Neural crest cell (in vitro differentiated cells): Measurements from ENCODE around the gene ATF6B. TPM values are rescaled to one million over a fixed set of nuclear protein-coding genes. Genes with fewer than 3 reads are reported as not detected.
A peak's percentile ranks its signal among the peaks of the same experiment; 100 is the strongest.
"Not testable (repeated sequence)": the region's sequence is repeated elsewhere in the genome, so short reads cannot be mapped to it uniquely, and the experiment has no call there.

Experiments
- DNase-seq: peaks from one replicate; pipeline ENCODE4 v3.0.0; 2021; ENCODE audit warnings: low read depth, mixed read lengths, low spot score
- H3K27ac Mint-ChIP-seq: one replicate; pipeline ENCODE4 v1.8.0; 2021; ENCODE audit warnings: mild to moderate bottlenecking, mixed read lengths; ENCODE audit not compliant: unreplicated experiment
- H3K27me3 Mint-ChIP-seq: 2 replicates; pipeline ENCODE4 v1.8.0; 2021; ENCODE audit warnings: low read depth, mild to moderate bottlenecking, mixed read lengths
- H3K36me3 Mint-ChIP-seq: 2 replicates; pipeline ENCODE4 v1.8.0; 2021; ENCODE audit warnings: low read depth, mild to moderate bottlenecking, mixed read lengths
- H3K4me1 Mint-ChIP-seq: 2 replicates; pipeline ENCODE4 v1.8.0; 2021; ENCODE audit warnings: mixed read lengths
- H3K4me3 Mint-ChIP-seq: one replicate; pipeline ENCODE4 v1.8.0; 2021; ENCODE audit warnings: mild to moderate bottlenecking, mixed read lengths
- H3K9me3 Mint-ChIP-seq: 2 replicates; pipeline ENCODE4 v1.8.0; 2021; ENCODE audit warnings: mixed read lengths
- microRNA-seq: library from miRNA; unstranded; fragments of <30 nt; microRNA quantifications from one replicate; pipeline ENCODE4, GENCODE V29; 2020
- total RNA-seq: library from RNA; stranded (reverse); gene quantifications from 2 replicates; pipeline ENCODE4 v1.2.1, GENCODE V29; 2021
- TF ChIP-seq, protein P1 (sequence below): fragments of 200-600 bp; sonication (generic); conservative IDR thresholded peaks from 2 replicates; pipeline ENCODE4 v1.5.0; 2021; ENCODE audit warnings: antibody characterized with exemption, mild to moderate bottlenecking

The ATF6B gene
- total RNA-seq, 1 donor from 2014 or later, result 83.6 TPM

DNA sequence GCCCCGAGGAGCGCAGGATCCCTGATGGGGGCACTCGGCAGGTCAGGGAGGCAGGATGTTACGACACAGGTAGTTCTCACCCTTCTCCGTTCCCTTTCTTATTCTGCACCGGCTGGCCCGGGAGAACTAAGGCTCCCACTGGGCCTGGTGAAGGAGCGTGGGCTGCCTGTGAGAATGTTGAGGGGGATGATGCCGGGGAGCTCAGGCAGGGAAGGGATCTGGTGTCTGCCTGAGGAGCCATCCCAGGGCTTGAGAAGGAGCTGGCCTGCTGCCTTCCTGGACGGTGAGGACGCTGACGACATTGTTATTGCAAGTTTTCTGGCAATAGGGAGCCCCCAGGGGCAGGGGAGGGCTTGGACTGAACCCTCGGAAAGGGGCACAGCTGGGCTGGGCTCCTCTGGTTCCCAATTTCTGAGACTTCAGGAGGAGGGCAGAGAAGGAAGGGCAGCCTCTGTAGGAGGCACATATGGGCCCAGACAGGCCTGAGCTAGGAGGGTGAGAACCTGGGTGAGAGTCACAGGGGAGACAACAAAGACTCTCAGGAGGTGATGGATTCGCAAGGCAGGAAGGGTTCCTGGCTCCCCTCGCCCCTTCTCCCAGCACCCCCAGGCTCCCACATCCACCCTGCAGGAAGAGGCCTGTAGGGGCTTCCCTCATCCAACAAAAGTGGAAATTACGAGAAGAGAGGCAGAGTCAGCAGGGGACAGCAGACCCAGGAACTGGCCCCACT, 57.1 kb downstream of the ATF6B start:
- H3K27me3 Mint-ChIP-seq, result no peaks in the 10 kb centered on the region
- no peaks in the 10 kb centered on the region for H3K36me3 Mint-ChIP-seq
- DNase-seq, result no peak
- H3K4me1 Mint-ChIP-seq, result peaks cover 9% of the 10 kb centered on the region
- no peak overlapping the region for H3K4me3 Mint-ChIP-seq
- peak overlapping the region; percentile 21 for H3K27ac Mint-ChIP-seq
- H3K9me3 Mint-ChIP-seq, result no peaks in the 10 kb centered on the region
- TF ChIP-seq, protein P1, sequence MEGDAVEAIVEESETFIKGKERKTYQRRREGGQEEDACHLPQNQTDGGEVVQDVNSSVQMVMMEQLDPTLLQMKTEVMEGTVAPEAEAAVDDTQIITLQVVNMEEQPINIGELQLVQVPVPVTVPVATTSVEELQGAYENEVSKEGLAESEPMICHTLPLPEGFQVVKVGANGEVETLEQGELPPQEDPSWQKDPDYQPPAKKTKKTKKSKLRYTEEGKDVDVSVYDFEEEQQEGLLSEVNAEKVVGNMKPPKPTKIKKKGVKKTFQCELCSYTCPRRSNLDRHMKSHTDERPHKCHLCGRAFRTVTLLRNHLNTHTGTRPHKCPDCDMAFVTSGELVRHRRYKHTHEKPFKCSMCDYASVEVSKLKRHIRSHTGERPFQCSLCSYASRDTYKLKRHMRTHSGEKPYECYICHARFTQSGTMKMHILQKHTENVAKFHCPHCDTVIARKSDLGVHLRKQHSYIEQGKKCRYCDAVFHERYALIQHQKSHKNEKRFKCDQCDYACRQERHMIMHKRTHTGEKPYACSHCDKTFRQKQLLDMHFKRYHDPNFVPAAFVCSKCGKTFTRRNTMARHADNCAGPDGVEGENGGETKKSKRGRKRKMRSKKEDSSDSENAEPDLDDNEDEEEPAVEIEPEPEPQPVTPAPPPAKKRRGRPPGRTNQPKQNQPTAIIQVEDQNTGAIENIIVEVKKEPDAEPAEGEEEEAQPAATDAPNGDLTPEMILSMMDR, result no peak

DNA sequence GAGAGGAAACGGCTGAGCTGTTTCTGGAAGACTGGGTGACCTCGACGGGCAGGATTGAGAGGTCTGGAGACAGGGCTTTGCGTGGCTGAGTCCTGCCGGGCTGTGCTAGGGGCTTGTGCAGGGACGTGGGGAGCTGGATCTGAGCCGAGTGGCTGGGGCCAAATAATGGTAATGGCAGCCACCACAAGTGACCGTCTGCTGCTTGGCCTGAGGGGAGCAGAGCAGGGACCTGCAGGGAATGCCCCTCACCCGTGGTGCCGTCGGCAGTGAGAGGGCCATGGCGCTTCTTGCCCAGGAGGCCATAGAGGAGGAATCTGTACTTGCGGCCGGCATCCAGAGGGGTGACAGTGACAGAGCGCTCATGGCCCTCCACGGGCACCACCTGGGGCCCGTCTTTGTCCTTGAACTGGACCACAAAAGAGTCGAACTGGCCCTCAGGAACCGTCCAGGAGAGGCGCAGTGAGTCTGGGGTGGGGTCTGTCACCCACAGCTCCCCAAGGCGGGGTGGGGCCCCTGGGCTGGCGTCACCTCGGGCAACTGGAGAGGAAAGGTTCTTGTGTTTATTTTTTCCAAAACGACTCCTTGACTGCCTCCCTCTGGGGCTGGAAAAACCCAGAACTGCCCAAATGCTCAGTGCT, 58.0 kb downstream of the ATF6B start:
- H3K9me3 Mint-ChIP-seq, result no peaks in the 10 kb centered on the region

DNA sequence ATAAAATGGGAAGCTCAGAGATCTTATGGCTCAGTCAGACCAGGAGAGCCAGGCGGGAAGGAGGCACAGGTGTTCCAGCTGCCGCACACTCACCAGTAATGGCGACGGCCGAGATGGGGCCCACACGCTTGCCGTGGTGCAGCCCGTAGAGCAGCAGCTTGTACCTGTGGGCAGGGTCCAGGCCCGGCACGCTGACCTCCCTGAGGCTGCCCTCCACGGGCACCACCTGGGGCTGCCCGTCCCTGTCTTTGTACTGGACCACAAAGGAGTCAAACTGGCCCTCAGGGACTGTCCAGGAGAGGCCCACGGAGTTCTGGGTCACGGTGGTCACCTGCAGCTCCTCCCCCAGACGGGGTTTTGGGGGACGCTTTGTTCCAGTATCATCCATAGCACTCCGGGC, 58.6 kb downstream of the ATF6B start:
- TF ChIP-seq, protein P1, result no peak
- peaks cover 9% of the 10 kb centered on the region for H3K4me1 Mint-ChIP-seq
- no peak overlapping the region for H3K27ac Mint-ChIP-seq
- no peak for DNase-seq
- no peaks in the 10 kb centered on the region for H3K27me3 Mint-ChIP-seq
- no peaks in the 10 kb centered on the region for H3K36me3 Mint-ChIP-seq
- H3K9me3 Mint-ChIP-seq, result no peaks in the 10 kb centered on the region
- H3K4me3 Mint-ChIP-seq, result no peak overlapping the region

More for the DNA sequence above, 58.0 kb downstream of the ATF6B start:
- Mint-ChIP-seq H3K36me3 (no peaks in the 10 kb centered on the region), H3K4me1 (peaks cover 9% of the 10 kb centered on the region), H3K27me3 (no peaks in the 10 kb centered on the region), H3K27ac (no peak overlapping the region), H3K4me3 (no peak overlapping the region)
- DNase-seq, result no peak
- TF ChIP-seq, protein P1, result no peak

DNA sequence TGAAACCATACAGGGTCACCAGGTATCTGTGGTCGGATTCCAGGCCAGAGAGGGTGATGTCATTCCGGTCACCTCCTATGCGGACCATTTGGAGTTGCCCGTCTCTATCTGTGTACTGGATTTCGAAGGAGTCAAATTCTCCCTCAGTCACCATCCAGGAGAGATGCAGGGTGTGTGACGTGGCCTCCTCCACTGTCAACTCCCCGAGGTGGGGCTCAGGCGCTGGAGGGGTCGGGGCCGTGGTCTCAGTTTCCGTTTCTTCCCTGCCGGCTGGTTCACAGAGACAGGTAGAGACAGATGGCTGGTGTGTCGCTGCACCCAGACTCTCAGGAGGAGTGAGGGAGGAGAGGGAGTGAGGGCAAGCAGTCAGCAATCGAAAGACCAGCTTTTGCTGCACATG, 59.2 kb downstream of the ATF6B start:
- H3K4me3 Mint-ChIP-seq, result no peak overlapping the region
- H3K27ac Mint-ChIP-seq, result peak overlapping the region; percentile 71

DNA sequence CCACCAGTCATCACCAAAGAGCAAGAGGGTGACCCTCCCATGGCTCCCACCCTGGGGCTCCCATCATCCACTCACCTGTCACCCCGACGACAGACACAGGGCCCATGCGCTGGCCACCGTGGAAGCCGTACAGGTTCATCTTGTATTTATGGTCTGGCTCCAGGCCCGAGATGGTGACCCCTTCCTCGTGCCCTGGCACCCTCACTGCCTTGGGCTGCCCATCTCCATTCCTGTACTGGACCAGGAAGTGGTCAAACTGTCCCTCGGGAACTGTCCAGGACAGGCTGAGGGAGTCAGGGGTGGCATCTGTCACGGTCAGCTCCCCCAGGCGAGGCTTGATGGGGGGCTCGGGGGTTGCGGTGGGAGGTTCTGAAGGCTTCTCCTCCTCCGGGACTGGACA, 59.7 kb downstream of the ATF6B start:
- H3K36me3 Mint-ChIP-seq, H3K27me3 Mint-ChIP-seq: not testable (repeated sequence)

More for the DNA sequence above, 59.2 kb downstream of the ATF6B start:
- TF ChIP-seq, protein P1, result no peak
- Mint-ChIP-seq H3K9me3 (no peaks in the 10 kb centered on the region), H3K4me1 (peaks cover 9% of the 10 kb centered on the region), H3K36me3 (no peaks in the 10 kb centered on the region), H3K27me3 (no peaks in the 10 kb centered on the region)
- no peak for DNase-seq

DNA sequence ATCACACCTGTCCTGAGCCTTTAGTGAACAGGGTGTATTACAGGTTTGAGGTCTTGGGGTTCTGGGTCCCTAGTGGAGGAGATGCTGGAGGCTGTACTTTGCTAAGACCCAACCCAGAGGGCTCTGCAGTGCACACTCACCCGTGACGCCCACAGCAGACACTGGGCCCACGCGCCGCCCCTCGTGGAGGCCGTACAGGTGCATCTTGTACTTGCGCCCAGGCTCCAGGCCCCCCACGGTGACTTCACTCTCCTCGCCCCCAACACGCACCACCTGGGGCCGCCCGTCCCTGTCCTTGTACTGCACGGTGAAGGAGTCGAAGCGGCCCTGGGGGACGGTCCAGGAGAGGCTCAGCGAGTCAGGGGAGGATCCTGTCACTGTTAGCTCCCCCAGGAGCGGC, 60.5 kb downstream of the ATF6B start:
- not testable (repeated sequence) for H3K36me3 Mint-ChIP-seq, DNase-seq, H3K27ac Mint-ChIP-seq, H3K4me3 Mint-ChIP-seq, H3K9me3 Mint-ChIP-seq, H3K27me3 Mint-ChIP-seq, H3K4me1 Mint-ChIP-seq

More for the DNA sequence above, 59.7 kb downstream of the ATF6B start:
- not testable (repeated sequence) for H3K27ac Mint-ChIP-seq, H3K4me1 Mint-ChIP-seq, H3K9me3 Mint-ChIP-seq, H3K4me3 Mint-ChIP-seq, DNase-seq

Small RNA genes within 50 kb of the gene (microRNA-seq; reads per million reads assigned to microRNA genes)
- 22.5 reads per million, percentile 36 among the genes with 10 or more reads in this experiment for gene MIR6721

Other genes starting within 250 kb of the ATF6B start
- 0.32 and 0.84 TPM in 2 replicates for gene SLC44A4, start 249.2 kb downstream of the ATF6B start, total RNA-seq
- 202 and 205 TPM in 2 replicates for gene EHMT2, start 230.5 kb downstream of the ATF6B start, total RNA-seq
- 60.8 and 61.1 TPM in 2 replicates for gene ZBTB12, start 226.2 kb downstream of the ATF6B start, total RNA-seq
- gene C2, start 200.5 kb downstream of the ATF6B start, total RNA-seq, result 0.35 and 1.2 TPM in 2 replicates
- not detected in 2 replicates for gene CFB, start 182.2 kb downstream of the ATF6B start, total RNA-seq
- gene NELFE, start 169.3 kb downstream of the ATF6B start, total RNA-seq, result 86.1 and 88.4 TPM in 2 replicates
- 77.9 and 88.7 TPM in 2 replicates for gene SKIC2, start 169.1 kb downstream of the ATF6B start, total RNA-seq
- 23.8 and 26.6 TPM in 2 replicates for gene DXO, start 156.1 kb downstream of the ATF6B start, total RNA-seq
- gene C4A, start 146.2 kb downstream of the ATF6B start, total RNA-seq, result 5.6 and 10.1 TPM in 2 replicates
- 5.3 and 6.7 TPM in 2 replicates for gene C4B, start 113.5 kb downstream of the ATF6B start, total RNA-seq
- 0.23 TPM in 2 replicates for gene CYP21A2, start 89.8 kb downstream of the ATF6B start, total RNA-seq
- gene TNXB, start 18.9 kb downstream of the ATF6B start, total RNA-seq, result 4.6 and 6.6 TPM in 2 replicates
- gene FKBPL, start 2.0 kb upstream of the ATF6B start, total RNA-seq, result 12.4 and 13.0 TPM in 2 replicates
- gene PRRT1, start 23.7 kb upstream of the ATF6B start, total RNA-seq, result 3.1 and 4.1 TPM in 2 replicates
- gene PPT2, start 25.9 kb upstream of the ATF6B start, total RNA-seq, result 60.9 and 62.3 TPM in 2 replicates
- 39.3 and 44.0 TPM in 2 replicates for gene EGFL8, start 36.3 kb upstream of the ATF6B start, total RNA-seq
- 88.9 and 92.9 TPM in 2 replicates for gene AGPAT1, start 47.8 kb upstream of the ATF6B start, total RNA-seq
- gene RNF5, start 50.2 kb upstream of the ATF6B start, total RNA-seq, result 60.2 and 60.7 TPM in 2 replicates
- 25.7 and 26.0 TPM in 2 replicates for gene AGER, start 56.0 kb upstream of the ATF6B start, total RNA-seq
- gene PBX2, start 62.0 kb upstream of the ATF6B start, total RNA-seq, result 205 and 206 TPM in 2 replicates
- 7.3 and 8.0 TPM in 2 replicates for gene GPSM3, start 64.4 kb upstream of the ATF6B start, total RNA-seq
- gene NOTCH4, start 95.8 kb upstream of the ATF6B start, total RNA-seq, result 5.6 and 6.3 TPM in 2 replicates
- gene TSBP1, start 243.7 kb upstream of the ATF6B start, total RNA-seq, result not detected in 2 replicates